Measurements from ENCODE around the gene GADD45B.
"Not testable (repeated sequence)": the region's sequence is repeated elsewhere in the genome, so short reads cannot be mapped to it uniquely, and the experiment has no call there.

The GADD45B gene

DNA sequence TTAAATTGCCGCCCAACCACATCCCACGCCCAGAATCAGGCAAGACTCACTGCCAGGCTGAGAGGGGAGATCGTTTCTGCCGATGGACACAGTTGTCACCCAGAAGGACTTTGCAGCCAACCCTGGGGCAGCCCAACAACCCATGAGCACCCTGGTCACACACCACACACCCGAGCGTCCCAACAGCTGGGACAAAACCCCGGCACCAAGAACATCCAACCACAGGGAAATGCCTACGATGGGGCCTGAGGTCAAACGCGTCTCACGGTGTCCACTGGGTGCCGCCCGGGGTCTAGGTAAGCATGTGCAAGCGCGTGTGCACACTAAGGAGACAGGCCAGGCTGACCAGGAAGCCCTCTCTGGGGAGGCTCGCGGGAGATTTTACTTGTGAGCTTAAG, 32.1 kb upstream of the GADD45B start:
- no peak for DNase-seq (ENCODE audit: low read depth in 2 of 3, low spot score in 2 of 3)

DNA sequence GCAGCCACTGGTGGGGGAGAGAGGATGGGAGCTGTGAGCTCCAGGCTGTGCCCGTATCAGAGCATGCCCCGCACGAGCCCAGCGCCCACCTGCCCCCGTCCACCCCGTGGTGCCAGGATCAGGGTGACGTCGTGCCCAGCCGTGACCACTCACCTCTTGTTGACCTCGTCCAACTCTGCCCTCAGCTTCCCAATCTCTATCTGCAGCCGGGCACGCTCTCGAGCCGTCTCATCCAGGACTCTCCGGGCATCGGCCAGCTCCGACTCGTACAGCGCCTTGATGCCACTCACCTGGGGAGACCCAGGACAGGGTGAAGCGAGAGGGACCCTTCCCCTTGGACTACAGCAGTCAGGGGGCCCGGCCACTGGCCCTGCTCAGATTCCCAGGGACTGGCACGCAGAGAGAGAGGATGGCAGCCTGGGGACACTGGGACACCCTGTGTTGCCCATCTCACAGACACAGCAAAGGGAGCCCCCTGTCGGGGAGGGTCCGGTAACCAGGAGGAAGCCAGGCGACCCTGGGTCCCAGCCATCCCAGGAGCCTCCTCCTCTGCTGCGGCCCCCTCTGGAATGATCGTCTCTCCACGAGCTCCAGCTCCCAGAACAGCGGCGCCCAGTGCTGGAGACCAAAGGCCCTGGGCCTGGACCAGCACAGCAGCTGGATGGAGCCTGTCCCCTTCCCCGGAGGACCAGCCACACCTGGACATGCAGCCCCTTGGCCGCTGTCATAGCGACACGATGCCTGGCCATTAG, 31.5 kb upstream of the GADD45B start:
- no peak for DNase-seq (ENCODE audit: low read depth in 2 of 3, low spot score in 2 of 3)

DNA sequence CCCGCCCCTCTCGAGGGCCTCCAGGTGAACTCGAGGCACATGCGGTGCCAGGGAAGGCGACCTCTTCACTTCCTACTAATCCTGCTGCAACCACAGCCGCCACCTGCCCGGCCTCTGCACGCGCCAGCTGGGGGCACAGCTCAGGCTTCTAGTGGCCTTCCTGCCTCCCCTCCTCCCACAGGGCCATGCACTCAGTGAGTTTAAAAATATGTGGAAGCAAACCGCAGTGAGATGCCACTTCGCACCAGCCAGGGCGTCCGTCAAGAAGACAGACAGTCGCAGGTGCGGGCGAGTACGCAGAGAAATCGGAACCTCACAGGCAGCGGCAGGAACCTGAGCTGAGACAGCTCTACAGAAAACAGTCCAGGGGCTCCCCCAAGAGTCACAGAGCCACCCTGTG, 29.5 kb upstream of the GADD45B start:
- no peak for DNase-seq (ENCODE audit: low read depth in 2 of 3, low spot score in 2 of 3)

DNA sequence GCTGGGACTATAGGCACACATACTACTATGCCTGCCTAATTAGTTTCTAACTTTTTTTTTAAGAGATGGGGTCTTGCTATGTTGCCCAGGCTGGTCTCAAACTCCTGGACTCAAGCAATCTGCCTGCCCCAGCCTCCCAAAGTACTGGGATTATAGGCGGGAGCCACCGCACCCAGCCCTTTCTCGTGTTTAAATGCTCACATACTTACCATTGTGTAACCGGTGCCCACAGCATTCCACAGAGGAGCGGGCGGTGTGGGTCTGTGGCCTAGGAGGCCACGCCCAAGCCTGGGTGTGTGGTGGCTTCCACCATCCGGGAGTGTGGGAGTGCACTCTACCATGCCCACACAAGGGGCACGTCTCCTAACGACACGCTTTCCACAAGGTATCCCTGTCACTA, 26.9 kb upstream of the GADD45B start:
- no peak for DNase-seq (ENCODE audit: low read depth in 2 of 3, low spot score in 2 of 3)

GRCh38 chr19:2451138-2451537, 24.8 kb upstream of the GADD45B start:
- DNase-seq (ENCODE audit: low read depth in 2 of 3, low spot score in 2 of 3) = no peak

DNA sequence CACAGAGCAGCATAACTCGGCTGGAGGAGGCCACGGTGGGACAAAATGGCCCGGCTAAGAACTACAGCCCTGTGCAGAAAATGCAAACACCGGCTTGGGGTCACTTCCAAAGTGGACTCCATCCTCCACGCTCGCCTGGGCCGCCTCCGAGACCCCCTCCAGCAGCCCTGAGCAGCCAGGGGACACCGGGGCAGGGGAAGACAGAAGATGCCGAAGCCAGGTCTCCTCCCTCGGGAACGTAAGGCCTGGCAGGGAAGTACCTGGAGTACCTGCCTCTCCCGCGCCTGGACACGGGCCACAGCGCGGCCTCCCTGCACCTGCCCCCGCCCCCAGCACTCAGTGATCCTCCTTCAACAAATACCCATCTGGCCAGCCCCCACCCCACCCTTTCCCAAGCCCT, 24.2 kb upstream of the GADD45B start:
- DNase-seq (ENCODE audit: low read depth in 2 of 3, low spot score in 2 of 3) = no peak

GRCh38 chr19:2453431-2454025, 22.4 kb upstream of the GADD45B start:
- DNase-seq (ENCODE audit: low read depth in 2 of 3, low spot score in 2 of 3) = no peak

- DNase-seq (ENCODE audit: low read depth in 2 of 3, low spot score in 2 of 3) = no peak
These were observed 21.5 kb upstream of the GADD45B start for GRCh38 chr19:2454199-2454961.

- DNase-seq (ENCODE audit: low read depth in 2 of 3, low spot score in 2 of 3) = no peak
These were observed 20.7 kb upstream of the GADD45B start for GRCh38 chr19:2454962-2455850.

DNA sequence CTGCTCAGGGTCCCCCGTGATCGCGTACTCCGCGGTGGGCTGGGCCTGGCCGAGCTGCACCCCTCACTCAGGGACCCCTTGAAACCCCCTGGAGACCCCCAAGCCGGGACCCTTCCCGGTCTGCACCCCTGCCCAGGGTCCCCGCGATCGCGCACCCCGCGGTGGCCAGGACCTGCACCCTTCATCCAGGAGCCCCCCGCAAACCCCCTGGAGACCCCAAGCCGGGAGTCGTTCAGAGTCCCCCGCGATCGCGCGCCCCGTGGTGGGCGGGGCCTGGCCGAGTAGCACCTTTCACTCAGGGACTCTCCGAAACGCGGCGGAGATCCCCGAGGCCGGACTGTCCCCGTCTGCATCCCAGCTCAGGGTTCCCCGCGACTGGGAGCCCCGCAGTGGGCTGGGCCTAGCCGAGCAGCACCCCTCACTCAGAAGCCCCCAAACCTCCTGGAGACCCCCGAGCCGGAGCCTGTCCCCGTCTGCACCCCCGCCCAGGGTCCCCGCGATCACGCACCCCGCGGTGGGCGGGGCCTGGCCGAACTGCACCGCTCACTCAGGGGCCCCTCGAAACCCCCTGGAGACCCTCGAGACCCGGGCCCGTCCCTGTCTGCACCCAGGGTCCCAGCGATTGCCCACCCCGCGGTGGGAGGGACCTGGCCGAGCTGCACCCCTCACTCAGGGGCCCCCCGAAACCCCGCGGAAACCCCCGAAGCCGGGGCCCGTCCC, 19.9 kb upstream of the GADD45B start:
- DNase-seq (ENCODE audit: low read depth in 2 of 3, low spot score in 2 of 3) = peak in 1 of 3 experiments; percentile 27

DNA sequence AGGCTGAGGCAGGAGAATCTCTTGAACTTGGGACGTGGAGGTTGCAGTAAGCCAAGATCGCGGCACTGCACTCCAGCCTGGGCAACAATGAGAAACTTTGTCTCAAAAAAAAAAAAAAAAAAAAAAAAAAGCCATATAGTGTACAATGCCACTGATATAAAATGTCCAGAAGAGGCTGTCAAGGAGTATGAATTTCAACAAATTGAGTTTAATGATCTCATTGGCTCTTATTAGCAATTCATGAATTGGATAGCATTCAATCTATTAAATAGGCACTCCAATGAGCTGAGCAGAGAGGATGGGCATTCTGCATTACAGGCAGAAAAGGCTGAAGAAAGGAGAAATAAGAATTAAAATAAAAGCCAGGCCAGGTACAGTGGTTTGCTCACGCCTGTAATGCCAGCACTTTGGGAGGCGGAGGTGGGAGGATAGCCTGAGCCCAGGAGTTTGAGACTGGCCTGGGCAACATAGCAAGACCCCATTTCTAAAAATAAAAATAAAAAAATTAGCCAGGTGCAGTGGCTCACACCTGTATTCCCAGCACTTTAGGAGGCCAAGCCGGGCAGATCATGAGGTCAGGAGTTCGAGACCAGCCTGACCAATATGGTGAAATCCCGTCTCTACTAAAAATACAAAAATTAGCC, 18.4 kb upstream of the GADD45B start:
- no peak for DNase-seq (ENCODE audit: low read depth in 2 of 3, low spot score in 2 of 3)

DNA sequence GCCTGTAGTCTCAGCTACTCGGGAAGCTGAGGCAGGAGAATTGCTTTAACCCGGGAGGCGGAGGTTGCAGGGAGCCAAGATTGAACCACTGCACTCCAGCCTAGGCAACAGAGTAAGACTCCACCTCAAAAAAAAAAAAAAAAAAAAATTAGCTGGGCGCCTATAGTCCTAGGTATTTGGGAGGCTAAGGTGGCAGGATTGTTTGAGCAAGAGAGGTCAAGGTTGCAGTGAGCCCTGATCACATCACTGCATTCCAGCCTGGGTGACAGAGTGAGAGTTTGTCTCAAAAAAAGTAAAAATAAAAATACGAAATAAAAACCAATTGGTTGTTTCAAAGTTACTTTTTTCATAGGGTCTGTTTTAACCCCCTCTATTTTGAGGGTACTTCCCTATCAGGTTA, 17.9 kb upstream of the GADD45B start:
- no peak for DNase-seq (ENCODE audit: low read depth in 2 of 3, low spot score in 2 of 3)

- not testable (repeated sequence) for DNase-seq (ENCODE audit: low read depth in 2 of 3, low spot score in 2 of 3)
These were observed 17.2 kb upstream of the GADD45B start for GRCh38 chr19:2458776-2459175.

- no peak for DNase-seq (ENCODE audit: low read depth in 2 of 3, low spot score in 2 of 3)
These were observed 15.7 kb upstream of the GADD45B start for GRCh38 chr19:2460245-2460644.

- peak in 2 of 3 experiments; percentile 63 to 64 for DNase-seq (ENCODE audit: low read depth in 2 of 3, low spot score in 2 of 3)
These were observed 13.9 kb upstream of the GADD45B start for GRCh38 chr19:2461751-2462634.

GRCh38 chr19:2462635-2463421, 13.1 kb upstream of the GADD45B start:
- no peak for DNase-seq (ENCODE audit: low read depth in 2 of 3, low spot score in 2 of 3)

- DNase-seq (ENCODE audit: low read depth in 2 of 3, low spot score in 2 of 3) = not testable (repeated sequence)
These were observed 12.2 kb upstream of the GADD45B start for GRCh38 chr19:2463694-2464093.

- no peak for DNase-seq (ENCODE audit: low read depth in 2 of 3, low spot score in 2 of 3)
These were observed 11.5 kb upstream of the GADD45B start for GRCh38 chr19:2464389-2464788.

All from activated CD8-positive, alpha-beta memory T cell treated with anti-CD3 and anti-CD28 coated beads for 48 hours (primary cell).